AG09309 (cell line): ENCODE results near the gene PHKB.

ENCODE experiments used
- DNase-seq: peaks from one replicate; pipeline ENCODE4 v3.0.0-alpha.2; 2010; ENCODE audit warnings: low read depth
- H3K4me3 ChIP-seq: 2 replicates; pipeline ENCODE4 v1.5.1; 2011; ENCODE audit warnings: mild to moderate bottlenecking, low read depth, low read length, moderate library complexity; ENCODE audit not compliant: control insufficient read depth
- CTCF ChIP-seq: IDR thresholded peaks from 2 replicates; pipeline ENCODE4 v1.5.1; 2011; ENCODE audit warnings: mild to moderate bottlenecking, low read depth, low read length, inconsistent platforms; ENCODE audit not compliant: insufficient read depth, control insufficient read depth; ENCODE audit errors: missing control alignments

Gene PHKB

GRCh38 chr16:47695756-47696155, 234.6 kb downstream of the PHKB start:
- DNase-seq, result no peak
- no peak overlapping the region for H3K4me3 ChIP-seq
- no peak for TF ChIP-seq CTCF

GRCh38 chr16:47697826-47698225, 236.7 kb downstream of the PHKB start:
- H3K4me3 ChIP-seq, result no peak overlapping the region
- no peak for TF ChIP-seq CTCF
- DNase-seq, result no peak

- no peak for TF ChIP-seq CTCF
- DNase-seq, result no peak
- no peak overlapping the region for H3K4me3 ChIP-seq
These were observed 238.0 kb downstream of the PHKB start for GRCh38 chr16:47699106-47699505.

GRCh38 chr16:47700857-47701587, 239.9 kb downstream of the PHKB start:
- no peak for DNase-seq
- no peak for TF ChIP-seq CTCF
- H3K4me3 ChIP-seq, result no peak overlapping the region

GRCh38 chr16:47705266-47705665, 244.1 kb downstream of the PHKB start:
- no peak for DNase-seq
- no peak overlapping the region for H3K4me3 ChIP-seq
- TF ChIP-seq CTCF, result no peak

- no peak for TF ChIP-seq CTCF
- DNase-seq, result no peak
- no peak overlapping the region for H3K4me3 ChIP-seq
These were observed 250.7 kb downstream of the PHKB start for GRCh38 chr16:47711809-47712208.
